22Rv1 (cell line): ENCODE results near the gene ALPG.
"Not testable (repeated sequence)": the region's sequence is repeated elsewhere in the genome, so short reads cannot be mapped to it uniquely, and the experiment has no call there.

Source experiments
- H3K27ac ChIP-seq: fragments of 450-650 bp; 2 replicates; pipeline ENCODE4 v1.5.1; 2017
- ZFX ChIP-seq: fragments of 450-650 bp; IDR thresholded peaks from 2 replicates; pipeline ENCODE4 v1.6.1; 2017; ENCODE audit warnings: antibody characterized with exemption, borderline replicate concordance
- TF ChIP-seq, protein P1 (sequence below): fragments of 450-650 bp; IDR thresholded peaks from 2 replicates; pipeline ENCODE4 v1.5.1; 2017; ENCODE audit warnings: mild to moderate bottlenecking

ALPG gene

DNA sequence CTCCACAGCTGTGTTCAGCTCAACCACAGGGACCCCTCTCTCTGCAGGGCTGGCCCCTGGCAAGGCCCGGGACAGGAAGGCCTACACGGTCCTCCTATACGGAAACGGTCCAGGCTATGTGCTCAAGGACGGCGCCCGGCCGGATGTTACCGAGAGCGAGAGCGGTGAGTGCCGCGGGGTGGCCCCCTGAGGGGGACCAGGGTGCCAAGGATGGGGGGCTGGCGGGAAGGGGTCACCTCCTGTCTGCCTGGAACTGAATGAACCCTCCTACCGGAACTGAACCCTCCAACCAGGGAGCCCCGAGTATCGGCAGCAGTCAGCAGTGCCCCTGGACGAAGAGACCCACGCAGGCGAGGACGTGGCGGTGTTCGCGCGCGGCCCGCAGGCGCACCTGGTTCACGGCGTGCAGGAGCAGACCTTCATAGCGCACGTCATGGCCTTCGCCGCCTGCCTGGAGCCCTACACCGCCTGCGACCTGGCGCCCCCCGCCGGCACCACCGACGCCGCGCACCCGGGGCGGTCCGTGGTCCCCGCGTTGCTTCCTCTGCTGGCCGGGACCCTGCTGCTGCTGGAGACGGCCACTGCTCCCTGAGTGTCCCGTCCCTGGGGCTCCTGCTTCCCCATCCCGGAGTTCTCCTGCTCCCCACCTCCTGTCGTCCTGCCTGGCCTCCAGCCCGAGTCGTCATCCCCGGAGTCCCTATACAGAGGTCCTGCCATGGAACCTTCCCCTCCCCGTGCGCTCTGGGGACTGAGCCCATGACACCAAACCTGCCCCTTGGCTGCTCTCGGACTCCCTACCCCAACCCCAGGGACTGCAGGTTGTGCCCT, 25.2 kb upstream of the ALPG start:
- TF ChIP-seq, protein P1, sequence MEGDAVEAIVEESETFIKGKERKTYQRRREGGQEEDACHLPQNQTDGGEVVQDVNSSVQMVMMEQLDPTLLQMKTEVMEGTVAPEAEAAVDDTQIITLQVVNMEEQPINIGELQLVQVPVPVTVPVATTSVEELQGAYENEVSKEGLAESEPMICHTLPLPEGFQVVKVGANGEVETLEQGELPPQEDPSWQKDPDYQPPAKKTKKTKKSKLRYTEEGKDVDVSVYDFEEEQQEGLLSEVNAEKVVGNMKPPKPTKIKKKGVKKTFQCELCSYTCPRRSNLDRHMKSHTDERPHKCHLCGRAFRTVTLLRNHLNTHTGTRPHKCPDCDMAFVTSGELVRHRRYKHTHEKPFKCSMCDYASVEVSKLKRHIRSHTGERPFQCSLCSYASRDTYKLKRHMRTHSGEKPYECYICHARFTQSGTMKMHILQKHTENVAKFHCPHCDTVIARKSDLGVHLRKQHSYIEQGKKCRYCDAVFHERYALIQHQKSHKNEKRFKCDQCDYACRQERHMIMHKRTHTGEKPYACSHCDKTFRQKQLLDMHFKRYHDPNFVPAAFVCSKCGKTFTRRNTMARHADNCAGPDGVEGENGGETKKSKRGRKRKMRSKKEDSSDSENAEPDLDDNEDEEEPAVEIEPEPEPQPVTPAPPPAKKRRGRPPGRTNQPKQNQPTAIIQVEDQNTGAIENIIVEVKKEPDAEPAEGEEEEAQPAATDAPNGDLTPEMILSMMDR = peak; percentile 19; the same call in 1 of the 2 replicates
- H3K27ac ChIP-seq = not testable (repeated sequence)

DNA sequence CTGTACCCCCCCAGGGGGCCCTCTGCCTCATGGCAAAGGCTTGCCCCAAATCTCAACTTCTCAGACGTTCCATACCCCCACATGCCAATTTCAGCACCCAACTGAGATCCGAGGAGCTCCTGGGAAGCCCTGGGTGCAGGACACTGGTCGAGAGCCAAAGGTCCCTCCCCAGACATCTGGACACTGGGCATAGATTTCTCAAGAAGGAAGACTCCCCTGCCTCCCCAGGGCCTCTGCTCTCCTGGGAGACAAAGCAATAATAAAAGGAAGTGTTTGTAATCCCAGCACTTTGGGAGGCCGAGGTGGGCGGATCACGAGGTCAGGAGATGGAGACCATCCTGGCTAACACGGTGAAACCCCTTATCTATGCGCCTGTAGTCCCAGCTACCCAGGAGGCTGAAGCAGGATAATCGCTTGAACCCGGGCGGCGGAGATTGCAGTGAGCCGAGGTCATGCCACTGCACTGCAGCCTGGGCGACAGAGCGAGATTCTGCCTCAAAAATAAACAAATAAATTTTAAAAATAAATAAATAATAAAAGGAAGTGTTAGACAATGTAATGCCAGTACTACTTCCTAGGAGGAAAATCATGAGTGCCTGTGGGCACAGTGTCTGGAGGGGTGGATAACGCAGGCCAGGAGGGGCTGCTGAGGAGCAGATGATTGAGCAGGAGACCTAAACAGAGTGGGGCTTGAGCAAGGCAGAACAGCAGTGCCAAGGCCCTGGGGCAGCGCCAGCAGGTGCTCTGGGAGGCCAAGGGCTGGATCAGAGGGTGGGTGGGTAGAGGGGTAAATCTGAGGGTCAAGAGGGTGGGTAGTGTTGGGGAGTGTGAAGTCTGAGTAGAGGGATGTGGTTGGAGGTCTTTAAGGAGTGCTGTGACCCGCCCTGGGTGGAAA, 24.1 kb upstream of the ALPG start:
- H3K27ac ChIP-seq = no peak overlapping the region
- TF ChIP-seq, protein P1 = no peak
- TF ChIP-seq ZFX = no peak

DNA sequence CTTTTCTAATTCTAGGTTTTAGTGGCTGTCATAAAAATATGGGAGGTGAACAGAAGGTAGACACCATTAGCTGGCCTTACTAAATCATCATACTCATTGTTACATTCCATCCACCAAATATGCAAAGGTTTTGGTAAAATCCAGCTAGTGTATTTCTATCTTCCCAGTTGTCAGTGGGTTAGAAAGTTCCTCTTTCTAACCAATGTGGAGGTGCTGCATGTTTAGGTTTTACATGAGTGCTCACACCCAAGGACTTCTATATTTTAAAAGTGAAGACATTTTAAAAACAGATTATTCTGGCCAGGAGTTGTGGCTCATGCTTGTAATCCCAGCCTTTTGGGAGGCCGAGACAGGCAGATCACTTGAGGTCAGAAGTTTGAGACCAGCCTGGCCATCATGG, 22.2 kb upstream of the ALPG start:
- no peak overlapping the region for H3K27ac ChIP-seq
- TF ChIP-seq, protein P1 = no peak
- no peak for TF ChIP-seq ZFX

DNA sequence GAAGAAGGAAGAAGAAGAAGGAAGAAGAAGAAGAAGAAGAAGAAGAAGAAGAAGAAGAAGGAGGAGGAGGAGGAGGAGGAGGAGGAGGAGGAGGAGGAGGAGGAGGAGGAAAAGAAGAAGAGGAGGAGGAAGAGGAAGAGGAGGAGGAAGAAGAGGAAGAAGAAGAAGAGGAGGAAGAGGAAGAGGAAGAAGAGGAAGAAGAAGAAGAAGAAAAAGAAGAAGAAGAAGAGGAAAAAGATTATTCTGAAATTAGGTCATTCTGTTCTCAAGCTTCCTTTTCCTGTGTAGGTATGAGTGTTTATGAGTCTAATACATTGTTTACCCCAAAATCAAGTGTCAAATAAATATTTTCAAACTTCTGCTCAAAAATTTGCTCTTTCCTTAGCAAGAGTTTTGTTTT, 21.6 kb upstream of the ALPG start:
- not testable (repeated sequence) for H3K27ac ChIP-seq

DNA sequence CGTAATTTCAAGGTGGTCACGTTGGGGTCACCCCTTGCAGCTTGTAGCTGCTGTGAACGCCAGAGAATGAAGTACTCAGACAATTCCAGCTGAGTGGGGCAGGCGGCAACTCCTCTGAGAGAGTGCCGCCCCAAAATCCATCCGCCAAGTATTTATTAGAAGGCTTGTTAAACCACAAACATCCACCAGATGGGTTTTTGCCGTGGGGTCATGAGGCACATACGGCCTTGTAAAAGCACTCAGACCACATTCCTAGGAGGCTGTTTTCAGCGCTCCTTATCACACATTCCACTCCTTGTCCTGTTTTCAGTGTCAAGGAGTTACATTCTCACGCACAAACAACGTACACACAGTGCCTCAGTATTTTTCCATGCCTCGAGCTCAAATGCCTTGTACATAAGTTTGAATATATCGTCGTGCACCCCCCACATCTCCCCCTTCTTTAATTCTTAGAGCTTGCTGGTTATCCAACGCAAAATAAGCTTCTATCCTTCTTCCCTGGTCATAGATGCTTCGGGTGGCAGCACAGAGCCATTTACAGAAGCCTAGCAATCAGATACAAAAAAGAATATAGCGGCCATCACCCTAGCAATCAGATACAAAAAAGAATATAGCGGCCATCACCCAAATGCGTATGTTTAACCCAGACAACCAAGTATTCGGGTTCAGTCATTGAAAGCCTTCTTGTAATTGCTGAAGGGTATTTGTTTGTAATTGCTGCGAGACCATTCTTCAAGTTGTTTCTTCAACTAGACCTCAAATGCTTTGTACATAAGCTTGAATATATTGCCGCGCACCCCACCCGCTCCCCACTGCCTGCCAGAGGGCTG, 20.8 kb upstream of the ALPG start:
- H3K27ac ChIP-seq = no peak overlapping the region
- TF ChIP-seq, protein P1 = no peak
- no peak for TF ChIP-seq ZFX

DNA sequence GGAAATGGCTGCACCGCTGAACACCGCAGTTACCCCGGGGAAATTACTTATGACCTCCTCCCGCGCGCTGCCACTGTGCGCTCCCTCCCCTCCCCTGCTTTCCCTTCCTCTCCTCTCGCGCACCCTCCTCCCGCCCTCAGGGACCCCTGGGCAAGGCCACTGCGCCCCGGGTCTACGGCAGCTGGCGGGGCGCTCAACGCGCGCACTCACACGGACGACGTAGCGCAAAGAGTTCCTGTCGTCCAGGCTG, 20.2 kb upstream of the ALPG start:
- TF ChIP-seq, protein P1 = no peak
- H3K27ac ChIP-seq = no peak overlapping the region

DNA sequence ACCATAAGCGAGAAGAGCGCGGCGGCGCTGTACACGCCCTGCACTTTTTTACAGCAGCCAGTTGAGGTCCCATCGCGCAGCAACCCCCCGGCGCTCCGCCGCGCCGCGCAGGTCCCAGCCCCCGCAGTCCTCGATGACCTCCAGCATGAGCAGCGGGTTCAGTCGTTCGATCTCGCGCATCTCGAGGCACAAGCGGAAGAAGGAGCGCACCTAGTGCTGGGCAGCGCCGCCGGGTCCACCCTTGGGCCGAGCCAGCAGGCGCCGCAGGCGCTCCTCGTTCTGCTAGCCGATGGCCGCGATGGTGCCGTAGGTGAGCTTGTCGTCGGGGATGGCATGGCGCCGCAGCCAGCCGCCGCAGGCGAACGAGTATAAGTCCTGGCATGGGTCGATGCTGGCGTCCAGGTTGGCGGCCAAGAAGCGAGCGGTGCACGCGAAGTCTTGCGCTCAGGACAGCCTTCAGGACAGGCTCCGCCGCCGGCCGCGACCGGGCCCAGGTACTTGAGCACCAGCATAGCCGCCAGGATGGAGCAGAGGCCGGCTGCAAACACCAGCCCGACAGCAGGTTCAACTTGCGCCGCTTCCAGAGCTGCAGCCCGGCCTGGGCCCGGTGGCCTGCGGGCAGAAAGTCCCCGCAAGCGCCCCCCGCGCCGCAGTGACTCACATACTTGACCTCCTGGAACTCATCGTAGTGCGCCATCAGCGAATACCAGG, 19.7 kb upstream of the ALPG start:
- no peak for TF ChIP-seq ZFX
- TF ChIP-seq, protein P1 = no peak
- H3K27ac ChIP-seq = no peak overlapping the region
